ENCODE results near the gene TEX19. TPM values are rescaled to one million over a fixed set of nuclear protein-coding genes. Genes with fewer than 3 reads are reported as not detected.

The TEX19 gene
- total and polyA plus RNA-seq, 2 of the 4 experiments (the other 2 are of a cell fraction): under 0.01 to 0.03 TPM

DNA sequence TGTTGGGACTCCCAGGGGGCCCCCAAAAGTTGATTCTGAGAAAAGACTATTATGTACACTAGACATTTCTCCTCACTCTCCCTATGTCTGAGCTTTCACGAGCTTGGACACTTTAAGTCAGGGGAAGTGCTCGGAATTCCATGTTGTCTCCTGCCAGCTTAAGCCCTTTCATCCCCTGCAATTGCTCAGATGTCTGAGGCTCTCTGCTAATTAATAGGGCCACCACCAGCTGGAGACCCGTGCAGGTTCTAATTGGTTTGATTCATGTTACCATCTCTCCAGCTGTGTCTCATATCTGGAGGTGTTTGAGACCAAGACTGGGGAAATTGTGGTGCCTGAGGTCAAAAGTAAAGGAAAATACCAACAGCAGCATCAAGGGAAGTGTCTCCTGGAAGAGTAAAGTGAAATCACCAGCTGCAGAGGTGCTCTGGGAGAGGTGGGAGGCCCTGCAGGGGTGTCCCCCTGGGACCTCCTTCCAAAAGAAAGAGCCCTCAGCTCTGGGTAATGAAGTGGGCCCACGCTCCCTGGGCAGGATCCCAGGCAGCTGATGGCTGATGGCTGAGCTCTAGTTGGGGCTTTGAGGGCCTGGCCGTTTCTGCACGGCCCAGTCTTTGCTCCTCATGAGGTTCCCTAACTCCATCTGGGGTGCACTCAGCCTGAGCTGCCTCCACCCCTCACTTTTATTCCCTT is 6.7 kb downstream of the TEX19 start:
- no peak overlapping the region for H4K5ac ChIP-seq (ENCODE audit: low read depth, low read length)
- no peaks in the 10 kb centered on the region for H4K20me1 ChIP-seq (ENCODE audit: insufficient read depth, low read length)
- ATAC-seq (ENCODE audit: low read depth) (no peak), DNase-seq (no peak)
- no peak overlapping the region for H3K23ac ChIP-seq (ENCODE audit: low read depth, low read length)
- H2BK5ac ChIP-seq (ENCODE audit: low read depth, low read length, poor library complexity, severe bottlenecking): no peak overlapping the region
- H2AK5ac ChIP-seq (ENCODE audit: low read depth, low read length): no peak overlapping the region
- no peak overlapping the region for H2AK9ac ChIP-seq (replicated peaks; ENCODE audit: low read depth, low read length, poor library complexity)
- H3K27ac ChIP-seq (ENCODE audit: insufficient read depth, low read length): no peak overlapping the region
- H3K79me1 ChIP-seq (ENCODE audit: low read depth in 1 of 2, low read length in 2 of 2): no peaks in the 10 kb centered on the region
- no peak overlapping the region for H2BK15ac ChIP-seq (ENCODE audit: low read depth, low read length)
- no peak overlapping the region for H3K4ac ChIP-seq (ENCODE audit: low read depth, low read length)
- H4K91ac ChIP-seq (ENCODE audit: insufficient read depth, low read depth, low read length): no peak overlapping the region
- in situ Hi-C loops (cut with MboI; ENCODE audit: low sequenced_read_pairs): no loop called here
- no peak overlapping the region for H2AFZ ChIP-seq (replicated peaks; ENCODE audit: low read length, poor library complexity)
- CTCF ChIA-PET: no interaction called here
- H3K14ac ChIP-seq (replicated peaks; ENCODE audit: low read depth, low read length): no peak overlapping the region
- no peak overlapping the region for H4K8ac ChIP-seq (ENCODE audit: low read depth in 2 of 2, low read length in 2 of 2)
- WGBS, 2 experiments (ENCODE audit: extremely low coverage in 2 of 2, insufficient read length in 1 of 2): 34% methylated on average over 3 of the region's 6 CpGs; no CpG with 5 or more reads in 1 of the 2 experiments
- H3K9ac ChIP-seq (ENCODE audit: low read depth, low read length): no peak overlapping the region
- no peak overlapping the region for H3K18ac ChIP-seq (ENCODE audit: low read depth, low read length)
- POLR2A ChIA-PET (ENCODE audit: unreplicated experiment): no interaction called here
- H3K9me3 ChIP-seq (ENCODE audit: control insufficient read depth, insufficient read depth, low read length): no peaks in the 10 kb centered on the region
- intact Hi-C loops (cut with micrococcal nuclease): no loop called here
- TF ChIP-seq FOS (IDR thresholded peaks at IDR 0.05; ENCODE audit: low read depth, low read length) (no peak), BHLHE40 (IDR thresholded peaks at IDR 0.05; ENCODE audit: low read depth, low read length) (no peak)
- dilution Hi-C loops (cut with HindIII; ENCODE audit: low sequenced_read_pairs, unreplicated experiment): no loop called here
- H2BK120ac ChIP-seq (ENCODE audit: low read depth, low read length): no peak overlapping the region
- no peak overlapping the region for H3K56ac ChIP-seq (ENCODE audit: extremely low read depth, insufficient read depth, low read length)
- no peak overlapping the region for H3K4me3 ChIP-seq (ENCODE audit: insufficient read depth, low read depth, low read length)
- no peak overlapping the region for H2BK20ac ChIP-seq (ENCODE audit: low read depth, low read length)
- H3K4me2 ChIP-seq (ENCODE audit: low read depth, low read length): no peak overlapping the region
- no peaks in the 10 kb centered on the region for H3K36me3 ChIP-seq (ENCODE audit: control insufficient read depth, insufficient read depth, low read length)
- no TSS peak for BruUV-seq (replicated peaks)
- no peaks in the 10 kb centered on the region for H3K9me1 ChIP-seq (ENCODE audit: insufficient read depth, low read length)
- H3K27me3 ChIP-seq (ENCODE audit: control insufficient read depth, insufficient read depth, low read length): peaks cover 27% of the 10 kb centered on the region
- H3K4me1 ChIP-seq (ENCODE audit: control insufficient read depth, insufficient read depth, low read length): no peaks in the 10 kb centered on the region

All from IMR-90 (cell line).